WI38 (cell line): Measurements from ENCODE around the gene SEMA3E.

ENCODE experiments used
- H3K4me3 ChIP-seq: 2 replicates; pipeline ENCODE4 v1.5.1; 2011; ENCODE audit warnings: low read depth, mild to moderate bottlenecking, control low read depth, low read length
- CTCF ChIP-seq: IDR thresholded peaks from 2 replicates; pipeline ENCODE4 v1.5.1; 2012; ENCODE audit warnings: low read depth, mild to moderate bottlenecking, control low read depth, low read length

SEMA3E gene

GRCh38 chr7:83427884-83428283, 221.1 kb downstream of the SEMA3E start:
- TF ChIP-seq CTCF, result no peak

GRCh38 chr7:83426325-83426724, 222.6 kb downstream of the SEMA3E start:
- no peak for TF ChIP-seq CTCF

More at GRCh38 chr7:83427884-83428283, 221.1 kb downstream of the SEMA3E start:
- H3K4me3 ChIP-seq, result no peak overlapping the region

GRCh38 chr7:83419013-83419412, 229.9 kb downstream of the SEMA3E start:
- no peak overlapping the region for H3K4me3 ChIP-seq
- no peak for TF ChIP-seq CTCF

More at GRCh38 chr7:83426325-83426724, 222.6 kb downstream of the SEMA3E start:
- no peak overlapping the region for H3K4me3 ChIP-seq

- no peak overlapping the region for H3K4me3 ChIP-seq
- no peak for TF ChIP-seq CTCF
These were observed 233.1 kb downstream of the SEMA3E start for GRCh38 chr7:83415840-83416239.

GRCh38 chr7:83414947-83415346, 234.0 kb downstream of the SEMA3E start:
- no peak for TF ChIP-seq CTCF
- H3K4me3 ChIP-seq, result no peak overlapping the region

- H3K4me3 ChIP-seq, result no peak overlapping the region
- TF ChIP-seq CTCF, result no peak
These were observed 235.1 kb downstream of the SEMA3E start for GRCh38 chr7:83413831-83414230.

GRCh38 chr7:83413424-83413823, 235.5 kb downstream of the SEMA3E start:
- TF ChIP-seq CTCF, result no peak
- no peak overlapping the region for H3K4me3 ChIP-seq
